ENCODE results near the gene CAPRIN1. TPM values are rescaled to one million over a fixed set of nuclear protein-coding genes. Genes with fewer than 3 reads are reported as not detected.

The CAPRIN1 gene
- polyA plus RNA-seq, 1 of the 3 experiments (the other 2 are of a cell fraction): 67.1 TPM

DNA sequence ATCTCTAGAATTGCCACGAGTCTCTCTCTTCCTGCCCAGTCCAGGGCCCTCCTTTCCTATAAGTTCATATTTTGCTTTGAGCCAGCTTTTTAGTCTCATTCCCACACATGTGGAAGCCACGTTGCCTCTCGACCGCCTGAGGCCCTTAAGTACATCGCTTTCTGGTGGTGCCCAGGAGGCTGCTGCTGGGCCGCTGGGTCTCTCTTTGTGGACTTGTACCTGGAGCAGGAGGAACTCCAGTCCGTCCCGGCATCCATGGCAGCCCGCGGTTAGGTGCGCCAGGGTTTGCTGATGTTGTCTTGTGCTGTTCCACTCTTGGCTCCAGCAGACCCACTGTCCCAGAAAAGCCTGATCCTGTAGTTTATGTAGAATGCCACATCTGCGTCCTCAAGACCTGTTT is 94.9 kb downstream of the CAPRIN1 start:
- POLR2A ChIA-PET: no interaction called here
- no peaks in the 10 kb centered on the region for H4K20me1 ChIP-seq (ENCODE audit: insufficient read depth)
- no peaks in the 10 kb centered on the region for H3K79me2 ChIP-seq (ENCODE audit: insufficient read depth)
- H3K9me3 ChIP-seq: no peaks in the 10 kb centered on the region
- H3K4me1 ChIP-seq (ENCODE audit: control insufficient read depth in 1 of 2, insufficient read depth in 2 of 2, low read depth in 1 of 2, low read length in 1 of 2): peaks cover 0 to 19% of the 10 kb centered on the region in 2 experiments; a peak in 3 of 4 replicates
- peaks cover 37 to 87% of the 10 kb centered on the region in 2 experiments for H3K36me3 ChIP-seq (replicated peaks in 1 of 2; ENCODE audit: control insufficient read depth in 1 of 2, insufficient read depth in 2 of 2, low read length in 1 of 2)
- no peak overlapping the region for H3K4me3 ChIP-seq (ENCODE audit: low read depth in 2 of 2, low read length in 1 of 2)
- H3K4me2 ChIP-seq: no peak overlapping the region
- no peak overlapping the region for H3K27ac ChIP-seq (ENCODE audit: low read depth in 2 of 2, low read length in 1 of 2)
- no peaks in the 10 kb centered on the region for H3K27me3 ChIP-seq (ENCODE audit: insufficient read depth)
- no peak overlapping the region for H2AFZ ChIP-seq (ENCODE audit: low read depth)
- no peaks in the 10 kb centered on the region for H3F3A ChIP-seq (replicated peaks; ENCODE audit: insufficient read depth)
- H3K9me2 ChIP-seq: no peaks in the 10 kb centered on the region
- no peak for DNase-seq
- CTCF ChIA-PET: interaction anchor here (0.6 kb wide), 1 partner anchor 126 kb away, joined by 3 read pairs; no protein-coding TSS in a partner anchor
- TF ChIP-seq RFX5 (IDR thresholded peaks at IDR 0.05; ENCODE audit: low read length): no peak
- TF ChIP-seq, protein P1, sequence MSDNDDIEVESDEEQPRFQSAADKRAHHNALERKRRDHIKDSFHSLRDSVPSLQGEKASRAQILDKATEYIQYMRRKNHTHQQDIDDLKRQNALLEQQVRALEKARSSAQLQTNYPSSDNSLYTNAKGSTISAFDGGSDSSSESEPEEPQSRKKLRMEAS (IDR thresholded peaks at IDR 0.05; ENCODE audit: low read depth): no peak
- TF ChIP-seq, protein P2, sequence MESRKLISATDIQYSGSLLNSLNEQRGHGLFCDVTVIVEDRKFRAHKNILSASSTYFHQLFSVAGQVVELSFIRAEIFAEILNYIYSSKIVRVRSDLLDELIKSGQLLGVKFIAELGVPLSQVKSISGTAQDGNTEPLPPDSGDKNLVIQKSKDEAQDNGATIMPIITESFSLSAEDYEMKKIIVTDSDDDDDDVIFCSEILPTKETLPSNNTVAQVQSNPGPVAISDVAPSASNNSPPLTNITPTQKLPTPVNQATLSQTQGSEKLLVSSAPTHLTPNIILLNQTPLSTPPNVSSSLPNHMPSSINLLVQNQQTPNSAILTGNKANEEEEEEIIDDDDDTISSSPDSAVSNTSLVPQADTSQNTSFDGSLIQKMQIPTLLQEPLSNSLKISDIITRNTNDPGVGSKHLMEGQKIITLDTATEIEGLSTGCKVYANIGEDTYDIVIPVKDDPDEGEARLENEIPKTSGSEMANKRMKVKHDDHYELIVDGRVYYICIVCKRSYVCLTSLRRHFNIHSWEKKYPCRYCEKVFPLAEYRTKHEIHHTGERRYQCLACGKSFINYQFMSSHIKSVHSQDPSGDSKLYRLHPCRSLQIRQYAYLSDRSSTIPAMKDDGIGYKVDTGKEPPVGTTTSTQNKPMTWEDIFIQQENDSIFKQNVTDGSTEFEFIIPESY (IDR thresholded peaks at IDR 0.05; ENCODE audit: borderline replicate concordance, low read depth): no peak
- TF ChIP-seq, protein P3, sequence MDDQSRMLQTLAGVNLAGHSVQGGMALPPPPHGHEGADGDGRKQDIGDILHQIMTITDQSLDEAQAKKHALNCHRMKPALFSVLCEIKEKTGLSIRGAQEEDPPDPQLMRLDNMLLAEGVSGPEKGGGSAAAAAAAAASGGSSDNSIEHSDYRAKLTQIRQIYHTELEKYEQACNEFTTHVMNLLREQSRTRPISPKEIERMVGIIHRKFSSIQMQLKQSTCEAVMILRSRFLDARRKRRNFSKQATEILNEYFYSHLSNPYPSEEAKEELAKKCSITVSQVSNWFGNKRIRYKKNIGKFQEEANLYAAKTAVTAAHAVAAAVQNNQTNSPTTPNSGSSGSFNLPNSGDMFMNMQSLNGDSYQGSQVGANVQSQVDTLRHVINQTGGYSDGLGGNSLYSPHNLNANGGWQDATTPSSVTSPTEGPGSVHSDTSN (IDR thresholded peaks at IDR 0.05): no peak
- TF ChIP-seq, protein P4, sequence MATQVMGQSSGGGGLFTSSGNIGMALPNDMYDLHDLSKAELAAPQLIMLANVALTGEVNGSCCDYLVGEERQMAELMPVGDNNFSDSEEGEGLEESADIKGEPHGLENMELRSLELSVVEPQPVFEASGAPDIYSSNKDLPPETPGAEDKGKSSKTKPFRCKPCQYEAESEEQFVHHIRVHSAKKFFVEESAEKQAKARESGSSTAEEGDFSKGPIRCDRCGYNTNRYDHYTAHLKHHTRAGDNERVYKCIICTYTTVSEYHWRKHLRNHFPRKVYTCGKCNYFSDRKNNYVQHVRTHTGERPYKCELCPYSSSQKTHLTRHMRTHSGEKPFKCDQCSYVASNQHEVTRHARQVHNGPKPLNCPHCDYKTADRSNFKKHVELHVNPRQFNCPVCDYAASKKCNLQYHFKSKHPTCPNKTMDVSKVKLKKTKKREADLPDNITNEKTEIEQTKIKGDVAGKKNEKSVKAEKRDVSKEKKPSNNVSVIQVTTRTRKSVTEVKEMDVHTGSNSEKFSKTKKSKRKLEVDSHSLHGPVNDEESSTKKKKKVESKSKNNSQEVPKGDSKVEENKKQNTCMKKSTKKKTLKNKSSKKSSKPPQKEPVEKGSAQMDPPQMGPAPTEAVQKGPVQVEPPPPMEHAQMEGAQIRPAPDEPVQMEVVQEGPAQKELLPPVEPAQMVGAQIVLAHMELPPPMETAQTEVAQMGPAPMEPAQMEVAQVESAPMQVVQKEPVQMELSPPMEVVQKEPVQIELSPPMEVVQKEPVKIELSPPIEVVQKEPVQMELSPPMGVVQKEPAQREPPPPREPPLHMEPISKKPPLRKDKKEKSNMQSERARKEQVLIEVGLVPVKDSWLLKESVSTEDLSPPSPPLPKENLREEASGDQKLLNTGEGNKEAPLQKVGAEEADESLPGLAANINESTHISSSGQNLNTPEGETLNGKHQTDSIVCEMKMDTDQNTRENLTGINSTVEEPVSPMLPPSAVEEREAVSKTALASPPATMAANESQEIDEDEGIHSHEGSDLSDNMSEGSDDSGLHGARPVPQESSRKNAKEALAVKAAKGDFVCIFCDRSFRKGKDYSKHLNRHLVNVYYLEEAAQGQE (IDR thresholded peaks at IDR 0.05; ENCODE audit: low read depth, low read length): no peak
- no peak for TF ChIP-seq TCF12 (IDR thresholded peaks at IDR 0.05)
- TF ChIP-seq, protein P5, sequence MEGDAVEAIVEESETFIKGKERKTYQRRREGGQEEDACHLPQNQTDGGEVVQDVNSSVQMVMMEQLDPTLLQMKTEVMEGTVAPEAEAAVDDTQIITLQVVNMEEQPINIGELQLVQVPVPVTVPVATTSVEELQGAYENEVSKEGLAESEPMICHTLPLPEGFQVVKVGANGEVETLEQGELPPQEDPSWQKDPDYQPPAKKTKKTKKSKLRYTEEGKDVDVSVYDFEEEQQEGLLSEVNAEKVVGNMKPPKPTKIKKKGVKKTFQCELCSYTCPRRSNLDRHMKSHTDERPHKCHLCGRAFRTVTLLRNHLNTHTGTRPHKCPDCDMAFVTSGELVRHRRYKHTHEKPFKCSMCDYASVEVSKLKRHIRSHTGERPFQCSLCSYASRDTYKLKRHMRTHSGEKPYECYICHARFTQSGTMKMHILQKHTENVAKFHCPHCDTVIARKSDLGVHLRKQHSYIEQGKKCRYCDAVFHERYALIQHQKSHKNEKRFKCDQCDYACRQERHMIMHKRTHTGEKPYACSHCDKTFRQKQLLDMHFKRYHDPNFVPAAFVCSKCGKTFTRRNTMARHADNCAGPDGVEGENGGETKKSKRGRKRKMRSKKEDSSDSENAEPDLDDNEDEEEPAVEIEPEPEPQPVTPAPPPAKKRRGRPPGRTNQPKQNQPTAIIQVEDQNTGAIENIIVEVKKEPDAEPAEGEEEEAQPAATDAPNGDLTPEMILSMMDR (IDR thresholded peaks at IDR 0.05): no peak
- no peak for TF ChIP-seq GATA2 (CRISPR knock-in tag; IDR thresholded peaks at IDR 0.05)
- TF ChIP-seq, protein P6, sequence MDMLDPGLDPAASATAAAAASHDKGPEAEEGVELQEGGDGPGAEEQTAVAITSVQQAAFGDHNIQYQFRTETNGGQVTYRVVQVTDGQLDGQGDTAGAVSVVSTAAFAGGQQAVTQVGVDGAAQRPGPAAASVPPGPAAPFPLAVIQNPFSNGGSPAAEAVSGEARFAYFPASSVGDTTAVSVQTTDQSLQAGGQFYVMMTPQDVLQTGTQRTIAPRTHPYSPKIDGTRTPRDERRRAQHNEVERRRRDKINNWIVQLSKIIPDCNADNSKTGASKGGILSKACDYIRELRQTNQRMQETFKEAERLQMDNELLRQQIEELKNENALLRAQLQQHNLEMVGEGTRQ (IDR thresholded peaks at IDR 0.05; ENCODE audit: borderline replicate concordance, low read depth, low read length): no peak
- TF ChIP-seq POLR2AphosphoS5 (IDR thresholded peaks at IDR 0.05; ENCODE audit: low read depth, low read length): no peak
- no peak for TF ChIP-seq RAD21 (IDR thresholded peaks at IDR 0.05; ENCODE audit: low read length)
- 95% methylated on average over 12 of the region's 12 CpGs for WGBS (ENCODE audit: low lambda C conversion rate)
- no peak overlapping the region for H3K9ac ChIP-seq
